Measurements from ENCODE around the gene CYP24A1.
"Not testable (repeated sequence)": the region's sequence is repeated elsewhere in the genome, so short reads cannot be mapped to it uniquely, and the experiment has no call there.

DNA sequence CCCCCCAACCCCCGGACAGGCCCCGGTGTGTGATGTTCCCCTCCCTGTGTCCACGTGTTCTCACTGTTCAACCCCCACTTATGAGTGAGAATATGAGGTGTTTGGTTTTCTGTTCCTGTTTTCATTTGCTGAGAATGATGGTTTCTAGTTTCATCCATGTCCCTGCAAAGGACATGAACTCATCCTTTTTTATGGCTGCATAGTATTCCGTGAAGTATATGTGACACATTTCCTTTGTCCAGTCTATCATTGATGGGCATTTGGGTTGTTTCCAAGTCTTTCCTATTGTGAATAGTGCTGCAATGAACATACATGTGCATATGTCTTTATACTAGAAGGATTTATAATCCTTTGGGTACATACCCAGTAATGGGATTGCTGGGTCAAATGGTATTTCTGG, 42.7 kb downstream of the CYP24A1 start:
- TF ChIP-seq, protein P1, sequence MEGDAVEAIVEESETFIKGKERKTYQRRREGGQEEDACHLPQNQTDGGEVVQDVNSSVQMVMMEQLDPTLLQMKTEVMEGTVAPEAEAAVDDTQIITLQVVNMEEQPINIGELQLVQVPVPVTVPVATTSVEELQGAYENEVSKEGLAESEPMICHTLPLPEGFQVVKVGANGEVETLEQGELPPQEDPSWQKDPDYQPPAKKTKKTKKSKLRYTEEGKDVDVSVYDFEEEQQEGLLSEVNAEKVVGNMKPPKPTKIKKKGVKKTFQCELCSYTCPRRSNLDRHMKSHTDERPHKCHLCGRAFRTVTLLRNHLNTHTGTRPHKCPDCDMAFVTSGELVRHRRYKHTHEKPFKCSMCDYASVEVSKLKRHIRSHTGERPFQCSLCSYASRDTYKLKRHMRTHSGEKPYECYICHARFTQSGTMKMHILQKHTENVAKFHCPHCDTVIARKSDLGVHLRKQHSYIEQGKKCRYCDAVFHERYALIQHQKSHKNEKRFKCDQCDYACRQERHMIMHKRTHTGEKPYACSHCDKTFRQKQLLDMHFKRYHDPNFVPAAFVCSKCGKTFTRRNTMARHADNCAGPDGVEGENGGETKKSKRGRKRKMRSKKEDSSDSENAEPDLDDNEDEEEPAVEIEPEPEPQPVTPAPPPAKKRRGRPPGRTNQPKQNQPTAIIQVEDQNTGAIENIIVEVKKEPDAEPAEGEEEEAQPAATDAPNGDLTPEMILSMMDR (IDR thresholded peaks at IDR 0.05) = not testable (repeated sequence)
- TF ChIP-seq POLR2A (IDR thresholded peaks at IDR 0.05) = not testable (repeated sequence)
